AG04450 (cell line): ENCODE results near the gene SAMD3. TPM values are rescaled to one million over a fixed set of nuclear protein-coding genes. Genes with fewer than 3 reads are reported as not detected.

Experiments used
- CTCF ChIA-PET: fragments of 300-600, 350-600 bp; formaldehyde crosslinking; extraction: SDS; loops from one replicate; lab custom pipeline; 2022; ENCODE audit warnings: antibody characterized with exemption, inconsistent platforms; lab: Charles Lee
- POLR2A ChIA-PET: fragments of 350-600 bp; formaldehyde crosslinking; extraction: SDS; loops from one replicate; lab custom pipeline; 2021; ENCODE audit warnings: antibody characterized with exemption, inconsistent platforms; lab: Yijun Ruan, JAX
- DNase-seq: peaks from one replicate; pipeline ENCODE4 v3.0.0-alpha.2; 2011; ENCODE audit warnings: low read depth, low spot score
- H3K27ac ChIP-seq: one replicate; pipeline ENCODE4 v1.5.1; 2012; ENCODE audit warnings: low read depth, low read length, control low read depth
- H3K27me3 ChIP-seq: one replicate; pipeline ENCODE4 v1.6.0; 2012; ENCODE audit warnings: low read length; ENCODE audit not compliant: control insufficient read depth, insufficient read depth
- H3K4me3 ChIP-seq: 2 replicates; pipeline ENCODE4 v1.5.1; 2011; ENCODE audit warnings: mild to moderate bottlenecking, low read depth, low read length, control low read depth
- H3K9me3 ChIP-seq: 2 replicates; pipeline ENCODE4 v1.5.1; 2012; ENCODE audit warnings: low read length; ENCODE audit not compliant: control insufficient read depth, insufficient read depth
- CTCF ChIP-seq: IDR thresholded peaks from 2 replicates; pipeline ENCODE4 v1.5.1; 2011; ENCODE audit warnings: low read depth, low read length, control low read depth, inconsistent platforms
- polyA plus RNA-seq: library from polyadenylated mRNA; depleted of rRNA; stranded (reverse); fragments of >200 nt; gene quantifications from 2 replicates; pipeline ENCODE4 v1.2.3, GENCODE V29; 2011

Gene SAMD3
- polyA plus RNA-seq, 1 experiment, result 2.4 TPM

GRCh38 chr6:130167655-130168054 is 55.1 kb downstream of the SAMD3 start:
- H3K4me3 ChIP-seq, result no peak overlapping the region
- H3K9me3 ChIP-seq, result no peaks in the 10 kb centered on the region
- CTCF ChIA-PET, result no interaction called here
- H3K27ac ChIP-seq, result no peak overlapping the region
- DNase-seq, result peak; percentile 67
- no peak for TF ChIP-seq CTCF
- POLR2A ChIA-PET, result no interaction called here
- no peaks in the 10 kb centered on the region for H3K27me3 ChIP-seq

GRCh38 chr6:130164251-130164650 is 58.5 kb downstream of the SAMD3 start:
- CTCF ChIA-PET, result no interaction called here
- H3K4me3 ChIP-seq, result no peak overlapping the region
- no peaks in the 10 kb centered on the region for H3K27me3 ChIP-seq
- H3K27ac ChIP-seq, result no peak overlapping the region
- no peaks in the 10 kb centered on the region for H3K9me3 ChIP-seq
- POLR2A ChIA-PET, result no interaction called here
- no peak for DNase-seq
- no peak for TF ChIP-seq CTCF

- Histone ChIP-seq H3K27ac (no peak overlapping the region), H3K9me3 (peaks cover 5% of the 10 kb centered on the region; the same call in 1 of the 2 replicates), H3K4me3 (no peak overlapping the region), H3K27me3 (no peaks in the 10 kb centered on the region)
- ChIA-PET CTCF (no interaction called here), POLR2A (no interaction called here)
- no peak for TF ChIP-seq CTCF
- DNase-seq, result no peak
Measured at GRCh38 chr6:130163266-130163665, 59.5 kb downstream of the SAMD3 start.

- ChIA-PET POLR2A (interaction anchor here (0.7 to 1.3 kb wide), 2 partner anchors 9 to 26 kb away, joined by 3 to 4 read pairs; no protein-coding TSS in a partner anchor), CTCF (no interaction called here)
- Histone ChIP-seq H3K27ac (no peak overlapping the region), H3K9me3 (peaks cover 5% of the 10 kb centered on the region; the same call in 1 of the 2 replicates), H3K4me3 (no peak overlapping the region), H3K27me3 (no peaks in the 10 kb centered on the region)
- TF ChIP-seq CTCF, result no peak
- DNase-seq, result no peak
Measured at GRCh38 chr6:130162421-130162820, 60.3 kb downstream of the SAMD3 start.

- Histone ChIP-seq H3K9me3 (peaks cover 5% of the 10 kb centered on the region; the same call in 1 of the 2 replicates), H3K4me3 (no peak overlapping the region), H3K27ac (peak overlapping the region; percentile 53), H3K27me3 (no peaks in the 10 kb centered on the region)
- CTCF ChIA-PET, result no interaction called here
- POLR2A ChIA-PET, result interaction anchor here (0.7 to 1.3 kb wide), 3 partner anchors 8 to 26 kb away, joined by 3 to 4 read pairs (median 3); no protein-coding TSS in a partner anchor
- TF ChIP-seq CTCF, result no peak
- peak; percentile 65 for DNase-seq
Measured at GRCh38 chr6:130161683-130162404, 60.9 kb downstream of the SAMD3 start.
